ENCODE measurements around the gene LDLRAP1. TPM values are rescaled to one million over a fixed set of nuclear protein-coding genes. Genes with fewer than 3 reads are reported as not detected.

LDLRAP1 gene
- total and polyA plus RNA-seq, 2 donors (not counting 3 experiments of a cell fraction or from before 2014, with no cell fraction given) = 23.1 to 24.7 TPM

DNA sequence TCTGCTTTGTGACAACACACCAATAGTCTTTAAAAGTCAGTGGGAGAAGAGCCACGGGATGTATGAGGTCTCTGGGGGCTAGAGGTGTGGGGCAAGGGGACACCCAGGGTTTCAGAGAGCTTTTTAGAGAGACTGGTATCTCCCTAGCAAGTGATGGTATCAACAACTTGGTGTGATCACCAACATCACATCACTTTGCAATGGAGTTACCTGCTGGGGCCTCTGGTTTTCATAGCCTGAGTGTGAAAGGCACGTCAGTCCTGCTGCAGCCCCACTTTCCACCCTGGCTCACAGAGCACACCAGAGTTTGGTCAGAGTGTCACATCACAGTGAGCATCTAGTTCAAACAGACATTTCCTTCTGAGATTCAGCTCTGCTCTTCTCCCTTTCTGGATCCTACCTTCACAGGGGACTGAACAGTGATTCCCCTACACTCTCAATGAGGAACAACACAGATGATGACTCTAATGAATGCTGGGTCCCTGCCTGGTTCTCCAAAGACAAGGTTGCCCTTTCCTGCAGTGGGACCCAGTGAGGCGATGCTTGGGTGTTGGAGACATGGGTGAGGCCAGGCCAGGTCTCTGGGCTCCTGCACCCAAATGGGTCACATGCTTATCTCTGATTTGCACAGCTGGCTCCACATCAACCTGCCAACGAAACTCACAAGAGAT is 71.2 kb downstream of the LDLRAP1 start:
- dilution Hi-C loops (cut with MboI; ENCODE audit: extremely low pct_ligation_motif_present, low sequenced_read_pairs) = no loop called here
- Histone ChIP-seq H3K9me1 (replicated peaks; ENCODE audit: control insufficient read depth, extremely low read depth, insufficient read depth, low read length) (no peaks in the 10 kb centered on the region), H3K36me3 (ENCODE audit: control insufficient read depth in 2 of 2, extremely low read depth in 1 of 2, insufficient read depth in 2 of 2, low read length in 2 of 2) (no peaks in the 10 kb centered on the region), H3K9ac (replicated peaks; ENCODE audit: extremely low read depth, insufficient read depth, low read length) (no peak overlapping the region), H4K20me1 (replicated peaks; ENCODE audit: control insufficient read depth, extremely low read depth, insufficient read depth, low read length) (no peaks in the 10 kb centered on the region), H2AFZ (ENCODE audit: low read depth, low read length) (no peak overlapping the region), H3K27me3 (ENCODE audit: control insufficient read depth in 2 of 2, insufficient read depth in 2 of 2, low read length in 2 of 2) (peaks cover 52 to 54% of the 10 kb centered on the region in 2 experiments), H3K4me1 (ENCODE audit: control insufficient read depth, extremely low read depth, insufficient read depth, low read length) (peaks cover 7% of the 10 kb centered on the region), H3K9me3 (replicated peaks; ENCODE audit: control insufficient read depth, insufficient read depth, low read length) (no peaks in the 10 kb centered on the region), H3K79me2 (ENCODE audit: control insufficient read depth, insufficient read depth, low read length) (no peaks in the 10 kb centered on the region), H3K4me2 (ENCODE audit: insufficient read depth, low read length) (no peak overlapping the region), H3K4me3 (replicated peaks in 1 of 3; ENCODE audit: insufficient read depth in 1 of 3, low read depth in 1 of 3, low read length in 3 of 3) (no peak overlapping the region), H3K27ac (ENCODE audit: insufficient read depth, low read depth, low read length) (no peak overlapping the region)
- CTCF ChIA-PET = interaction anchor here (1.1 kb wide), 1 partner anchor 167 kb away, joined by 3 read pairs; no protein-coding TSS in a partner anchor
- BruUV-seq (replicated peaks) = no TSS peak
- POLR2A ChIA-PET = no interaction called here
- intact Hi-C loops (cut with micrococcal nuclease) = no loop called here
- no peak for DNase-seq (ENCODE audit: low read depth, low spot score)
- TF ChIP-seq, protein P1, sequence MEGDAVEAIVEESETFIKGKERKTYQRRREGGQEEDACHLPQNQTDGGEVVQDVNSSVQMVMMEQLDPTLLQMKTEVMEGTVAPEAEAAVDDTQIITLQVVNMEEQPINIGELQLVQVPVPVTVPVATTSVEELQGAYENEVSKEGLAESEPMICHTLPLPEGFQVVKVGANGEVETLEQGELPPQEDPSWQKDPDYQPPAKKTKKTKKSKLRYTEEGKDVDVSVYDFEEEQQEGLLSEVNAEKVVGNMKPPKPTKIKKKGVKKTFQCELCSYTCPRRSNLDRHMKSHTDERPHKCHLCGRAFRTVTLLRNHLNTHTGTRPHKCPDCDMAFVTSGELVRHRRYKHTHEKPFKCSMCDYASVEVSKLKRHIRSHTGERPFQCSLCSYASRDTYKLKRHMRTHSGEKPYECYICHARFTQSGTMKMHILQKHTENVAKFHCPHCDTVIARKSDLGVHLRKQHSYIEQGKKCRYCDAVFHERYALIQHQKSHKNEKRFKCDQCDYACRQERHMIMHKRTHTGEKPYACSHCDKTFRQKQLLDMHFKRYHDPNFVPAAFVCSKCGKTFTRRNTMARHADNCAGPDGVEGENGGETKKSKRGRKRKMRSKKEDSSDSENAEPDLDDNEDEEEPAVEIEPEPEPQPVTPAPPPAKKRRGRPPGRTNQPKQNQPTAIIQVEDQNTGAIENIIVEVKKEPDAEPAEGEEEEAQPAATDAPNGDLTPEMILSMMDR (IDR thresholded peaks at IDR 0.05; ENCODE audit: extremely low read depth in 1 of 2, insufficient read depth in 1 of 2, low read depth in 1 of 2, low read length in 2 of 2) = no peak
- no peak for TF ChIP-seq POLR2A (IDR thresholded peaks at IDR 0.05; ENCODE audit: low read depth, low read length)
- TF ChIP-seq, protein P2, sequence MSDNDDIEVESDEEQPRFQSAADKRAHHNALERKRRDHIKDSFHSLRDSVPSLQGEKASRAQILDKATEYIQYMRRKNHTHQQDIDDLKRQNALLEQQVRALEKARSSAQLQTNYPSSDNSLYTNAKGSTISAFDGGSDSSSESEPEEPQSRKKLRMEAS (IDR thresholded peaks at IDR 0.05; ENCODE audit: insufficient read depth, insufficient read length) = no peak
- FAIRE-seq = no peak

DNA sequence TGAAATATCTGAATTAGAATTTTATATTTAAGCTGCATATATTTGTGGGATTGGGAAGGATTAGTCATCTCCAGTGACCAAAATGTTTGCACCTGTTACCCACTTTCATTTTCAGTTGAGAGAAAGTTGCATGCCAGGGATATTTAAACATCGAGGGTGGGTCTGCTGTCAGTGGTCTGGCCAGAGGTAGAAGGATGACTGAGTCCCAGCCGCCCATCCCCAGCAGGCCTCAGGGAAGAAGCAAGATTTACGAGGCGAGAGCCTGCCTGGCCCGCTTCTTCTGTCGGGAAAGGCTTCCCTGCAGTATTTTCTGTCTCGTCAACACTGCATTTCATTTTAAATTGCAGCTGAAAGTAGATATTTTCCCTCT is 71.8 kb downstream of the LDLRAP1 start:
- TF ChIP-seq POLR2A (IDR thresholded peaks at IDR 0.05; ENCODE audit: low read depth, low read length) (no peak), FOS (IDR thresholded peaks at IDR 0.05; ENCODE audit: borderline replicate concordance, insufficient read depth, low read length) (no peak), MYC (IDR thresholded peaks at IDR 0.05; ENCODE audit: low read depth, low read length) (no peak), JUN (IDR thresholded peaks at IDR 0.05; ENCODE audit: borderline replicate concordance, insufficient read depth, insufficient read length, low read depth) (no peak), POLR2AphosphoS5 (IDR thresholded peaks at IDR 0.05; ENCODE audit: insufficient read depth, low read depth, low read length) (no peak), EZH2 (IDR thresholded peaks at IDR 0.05; ENCODE audit: borderline replicate concordance, low read depth, low read length, severe bottlenecking) (no peak)
- TF ChIP-seq, protein P2 (IDR thresholded peaks at IDR 0.05; ENCODE audit: insufficient read depth, insufficient read length) = no peak
- H3K27me3 ChIP-seq (ENCODE audit: control insufficient read depth in 2 of 2, insufficient read depth in 2 of 2, low read length in 2 of 2) = peaks cover 53 to 54% of the 10 kb centered on the region in 2 experiments
- DNase-seq (ENCODE audit: low read depth, low spot score) (no peak), FAIRE-seq (no peak)
- intact Hi-C loops (cut with micrococcal nuclease) (no loop called here), dilution Hi-C loops (cut with MboI; ENCODE audit: extremely low pct_ligation_motif_present, low sequenced_read_pairs) (no loop called here)
- H3K27ac ChIP-seq (ENCODE audit: insufficient read depth, low read depth, low read length) = no peak overlapping the region
- H4K20me1 ChIP-seq (replicated peaks; ENCODE audit: control insufficient read depth, extremely low read depth, insufficient read depth, low read length) = no peaks in the 10 kb centered on the region
- ChIA-PET CTCF (no interaction called here), POLR2A (no interaction called here)
- H3K9ac ChIP-seq (replicated peaks; ENCODE audit: extremely low read depth, insufficient read depth, low read length) = no peak overlapping the region
- no peak overlapping the region for H2AFZ ChIP-seq (ENCODE audit: low read depth, low read length)
- H3K9me3 ChIP-seq (replicated peaks; ENCODE audit: control insufficient read depth, insufficient read depth, low read length) = no peaks in the 10 kb centered on the region
- H3K4me2 ChIP-seq (ENCODE audit: insufficient read depth, low read length) = no peak overlapping the region
- no peaks in the 10 kb centered on the region for H3K36me3 ChIP-seq (ENCODE audit: control insufficient read depth in 2 of 2, extremely low read depth in 1 of 2, insufficient read depth in 2 of 2, low read length in 2 of 2)
- no TSS peak for BruUV-seq (replicated peaks)
- no peaks in the 10 kb centered on the region for H3K9me1 ChIP-seq (replicated peaks; ENCODE audit: control insufficient read depth, extremely low read depth, insufficient read depth, low read length)
- no peak overlapping the region for H3K4me3 ChIP-seq (replicated peaks in 1 of 3; ENCODE audit: insufficient read depth in 1 of 3, low read depth in 1 of 3, low read length in 3 of 3)
- H3K79me2 ChIP-seq (ENCODE audit: control insufficient read depth, insufficient read depth, low read length) = no peaks in the 10 kb centered on the region
- H3K4me1 ChIP-seq (ENCODE audit: control insufficient read depth, extremely low read depth, insufficient read depth, low read length) = peaks cover 7% of the 10 kb centered on the region

All from endothelial cell of umbilical vein (primary cell).